ENCODE measurements around the gene HIVEP3.

The HIVEP3 gene

DNA sequence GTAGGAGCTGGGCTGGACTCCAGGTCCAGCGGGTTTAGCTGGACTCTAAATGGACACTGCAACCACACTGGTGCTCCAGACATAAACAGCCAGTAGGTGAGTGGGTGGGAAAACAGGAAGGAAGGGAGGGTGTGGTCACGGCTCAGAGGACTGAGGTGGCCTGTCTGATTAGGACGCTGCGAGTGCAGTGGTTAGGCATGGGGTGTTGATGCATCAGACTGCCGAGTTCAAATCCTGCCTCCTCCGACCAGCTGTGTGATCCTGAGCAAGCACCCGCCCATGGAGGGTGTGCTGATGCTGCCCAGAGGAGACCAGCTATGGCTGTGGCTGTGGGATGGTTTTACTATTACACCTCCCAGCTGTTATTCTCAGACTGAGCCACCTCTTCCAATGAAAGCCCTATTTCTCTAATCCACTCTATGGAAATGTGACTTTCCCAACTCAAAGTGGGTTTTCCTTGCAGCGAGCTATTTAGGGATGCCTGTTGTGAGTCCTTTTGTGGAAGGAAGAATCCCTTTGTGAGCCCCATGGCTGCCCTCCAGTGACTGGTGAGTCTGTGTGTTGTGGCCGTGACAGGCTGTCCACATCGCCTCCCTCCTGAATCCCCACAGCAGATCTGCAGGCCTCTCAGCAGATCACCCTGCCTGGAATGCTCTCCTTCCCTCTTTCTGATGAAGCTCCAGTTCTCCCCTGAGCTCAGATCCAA, 377.7 kb downstream of the HIVEP3 start:
- no peak for DNase-seq

DNA sequence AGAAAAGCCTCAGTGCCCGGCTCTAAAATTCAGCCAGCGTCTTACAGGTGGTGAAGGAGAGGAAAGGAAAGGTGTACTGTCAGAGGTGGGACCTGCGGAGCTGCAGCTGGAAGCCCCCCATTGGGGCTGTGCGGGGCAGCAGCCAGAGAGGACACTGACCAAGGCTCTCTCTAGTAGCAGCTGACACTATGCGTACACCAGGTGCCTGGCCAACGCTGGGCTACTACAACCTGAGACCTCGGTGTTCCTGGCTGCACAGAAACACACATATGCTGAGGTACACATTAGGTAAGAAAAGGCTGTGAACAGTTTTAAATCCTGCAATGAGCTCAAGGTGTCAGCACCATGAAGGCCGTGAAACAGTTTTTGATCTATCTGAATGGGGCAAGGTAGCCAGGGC, 378.7 kb downstream of the HIVEP3 start:
- DNase-seq, result no peak

DNA sequence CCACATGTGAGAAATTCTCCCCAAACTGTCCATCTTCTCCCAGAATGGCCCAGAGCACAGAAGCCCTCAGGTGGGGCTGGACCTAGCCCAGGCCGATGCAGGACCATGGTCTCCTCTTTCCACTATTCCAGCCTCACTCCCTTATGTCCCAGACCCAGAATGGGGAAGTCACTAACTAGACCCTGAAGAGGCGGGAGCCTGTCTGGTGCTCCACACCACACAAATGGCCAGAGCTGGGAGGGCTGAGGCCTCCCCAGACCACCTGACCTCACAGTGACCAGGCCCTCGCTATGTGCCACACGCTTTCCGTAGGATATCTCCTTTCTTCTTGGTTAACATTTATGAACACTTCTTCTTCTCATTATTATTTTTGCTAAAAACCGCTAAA, 379.3 kb downstream of the HIVEP3 start:
- DNase-seq, result no peak

DNA sequence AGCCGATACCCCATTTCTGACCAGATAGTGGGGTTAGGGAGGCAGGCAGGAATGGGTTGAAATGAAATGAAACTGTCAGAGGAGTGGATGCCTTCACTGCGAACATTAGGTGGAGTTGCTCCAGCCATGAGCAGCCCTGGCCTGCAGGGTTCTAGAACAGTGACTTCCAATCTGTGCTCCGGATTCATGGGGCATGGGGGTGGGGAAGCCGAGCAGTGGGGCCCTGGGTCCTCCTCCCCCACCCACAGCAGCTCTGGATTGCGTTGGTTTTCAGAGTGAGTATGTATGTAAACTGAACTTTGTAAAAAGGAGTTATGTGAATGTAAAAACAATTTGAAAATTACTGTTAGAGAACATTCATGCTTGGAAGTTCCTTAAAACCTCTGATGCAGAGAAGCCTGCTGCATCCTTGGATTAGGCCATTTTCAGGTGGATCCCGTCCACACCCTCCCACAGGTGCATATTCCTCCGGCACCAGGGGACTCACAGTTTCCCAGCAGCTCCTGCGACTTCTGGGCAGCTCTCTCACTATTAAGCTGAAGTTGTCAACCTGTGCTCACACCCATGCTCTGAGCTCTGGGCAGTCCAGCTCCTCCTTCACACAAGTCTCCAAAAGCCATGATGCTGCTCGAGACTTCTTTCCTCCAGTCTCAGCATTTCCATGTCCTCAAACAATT, 379.8 kb downstream of the HIVEP3 start:
- no peak for DNase-seq

DNA sequence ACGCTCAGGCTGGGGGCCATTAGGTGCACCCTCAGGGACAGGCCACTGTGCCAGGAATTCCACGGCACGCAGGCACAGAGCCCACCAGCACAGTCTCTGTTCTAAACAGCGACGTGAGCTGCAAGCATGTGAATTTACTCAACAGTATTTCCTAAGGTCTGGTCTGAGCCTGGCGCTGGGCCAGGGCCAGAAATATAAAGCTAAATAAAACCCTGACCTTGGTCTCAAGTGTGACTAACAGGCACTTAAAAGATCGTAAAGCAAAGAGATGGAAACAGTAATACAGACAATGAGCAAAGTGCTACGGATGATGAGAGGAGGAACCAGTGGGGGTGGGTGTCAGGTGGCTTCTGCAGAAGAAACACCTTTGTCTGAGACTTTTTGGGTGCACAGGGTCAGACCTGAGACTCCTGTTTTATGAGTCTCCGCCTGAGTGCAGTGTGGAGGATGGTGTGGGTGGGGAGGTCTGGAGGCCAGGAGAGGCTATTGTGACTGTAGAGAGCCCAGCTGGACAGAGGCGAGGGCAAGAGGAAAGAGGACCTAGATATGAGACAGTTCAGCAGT, 380.9 kb downstream of the HIVEP3 start:
- DNase-seq, result no peak

DNA sequence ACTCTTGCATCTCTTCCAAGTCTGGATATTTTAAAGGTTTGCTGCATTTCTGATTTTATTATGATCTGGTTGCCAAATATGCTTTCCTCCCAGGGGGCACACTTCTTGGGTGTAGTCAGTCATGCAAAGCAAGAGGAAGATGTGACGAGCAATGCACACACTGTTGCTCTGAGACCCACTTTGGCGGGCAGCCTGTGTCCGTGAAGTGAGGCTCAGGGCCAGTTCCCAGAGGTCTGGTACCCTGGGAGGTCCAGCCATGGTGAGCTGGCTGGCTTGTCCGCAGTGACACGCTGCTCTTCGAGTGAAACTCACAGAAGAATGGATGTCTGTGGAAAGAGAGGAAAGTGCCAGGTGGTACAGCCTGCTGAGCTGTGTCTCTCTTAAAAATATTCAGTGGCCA, 381.5 kb downstream of the HIVEP3 start:
- DNase-seq, result no peak

DNA sequence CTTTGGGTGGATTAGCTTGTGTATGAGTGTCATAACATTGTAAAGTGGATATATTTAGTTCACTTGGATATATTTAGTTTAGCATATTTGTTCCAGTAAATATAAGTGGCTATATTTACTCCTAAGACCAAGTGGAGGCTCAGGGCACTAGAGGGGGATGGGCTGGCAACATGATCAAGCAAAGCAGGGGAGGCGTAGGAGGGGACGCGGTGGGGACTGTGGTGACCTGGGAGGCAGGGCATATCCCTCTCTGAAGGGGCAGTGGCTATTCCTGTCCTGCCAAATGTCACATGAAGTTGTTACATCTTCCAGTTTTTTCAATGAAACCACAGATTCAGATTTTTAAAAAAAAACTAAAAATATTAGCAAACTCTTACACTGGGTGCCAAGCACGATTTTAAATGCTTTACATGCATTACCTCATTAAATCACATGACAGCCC, 382.3 kb downstream of the HIVEP3 start:
- DNase-seq, result no peak

DNA sequence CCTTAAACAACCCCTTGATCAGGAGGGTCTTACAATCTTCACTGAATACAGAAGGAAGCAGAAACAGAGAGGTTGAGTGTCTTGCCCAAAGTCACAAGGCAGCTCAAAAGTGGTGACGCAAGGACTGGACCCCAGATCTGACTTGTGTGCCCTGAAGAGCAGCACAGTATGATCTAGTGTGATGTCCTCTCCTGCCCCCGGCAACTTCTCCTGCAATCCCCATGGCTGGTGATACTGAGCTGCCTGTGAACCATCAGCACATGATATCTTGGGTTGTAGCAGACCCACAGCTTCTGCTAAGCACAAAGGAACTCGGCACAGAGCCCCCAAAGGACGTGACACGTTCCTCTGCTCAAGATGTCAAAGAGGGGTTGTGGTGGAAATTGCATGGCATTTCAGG, 383.0 kb downstream of the HIVEP3 start:
- no peak for DNase-seq

DNA sequence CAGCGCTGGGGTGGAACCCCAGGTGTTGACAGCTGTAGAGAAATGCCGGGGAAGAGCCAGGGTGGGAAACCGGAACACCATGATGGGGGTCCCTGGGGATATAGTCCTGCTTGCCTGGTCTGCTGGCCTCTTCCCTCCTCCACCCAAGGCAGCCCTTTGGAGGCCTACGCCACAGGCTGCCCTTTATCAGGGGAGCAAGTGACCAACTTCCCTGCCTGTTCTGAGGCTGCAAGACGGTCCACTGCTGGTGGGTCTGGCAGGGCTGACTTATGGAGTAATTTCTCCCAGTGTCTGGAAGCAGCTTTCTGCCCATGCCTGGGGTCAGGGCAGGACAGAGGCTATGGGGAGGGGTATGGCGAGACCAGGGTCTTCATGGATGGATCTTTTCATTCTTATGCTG, 383.4 kb downstream of the HIVEP3 start:
- no peak for DNase-seq

DNA sequence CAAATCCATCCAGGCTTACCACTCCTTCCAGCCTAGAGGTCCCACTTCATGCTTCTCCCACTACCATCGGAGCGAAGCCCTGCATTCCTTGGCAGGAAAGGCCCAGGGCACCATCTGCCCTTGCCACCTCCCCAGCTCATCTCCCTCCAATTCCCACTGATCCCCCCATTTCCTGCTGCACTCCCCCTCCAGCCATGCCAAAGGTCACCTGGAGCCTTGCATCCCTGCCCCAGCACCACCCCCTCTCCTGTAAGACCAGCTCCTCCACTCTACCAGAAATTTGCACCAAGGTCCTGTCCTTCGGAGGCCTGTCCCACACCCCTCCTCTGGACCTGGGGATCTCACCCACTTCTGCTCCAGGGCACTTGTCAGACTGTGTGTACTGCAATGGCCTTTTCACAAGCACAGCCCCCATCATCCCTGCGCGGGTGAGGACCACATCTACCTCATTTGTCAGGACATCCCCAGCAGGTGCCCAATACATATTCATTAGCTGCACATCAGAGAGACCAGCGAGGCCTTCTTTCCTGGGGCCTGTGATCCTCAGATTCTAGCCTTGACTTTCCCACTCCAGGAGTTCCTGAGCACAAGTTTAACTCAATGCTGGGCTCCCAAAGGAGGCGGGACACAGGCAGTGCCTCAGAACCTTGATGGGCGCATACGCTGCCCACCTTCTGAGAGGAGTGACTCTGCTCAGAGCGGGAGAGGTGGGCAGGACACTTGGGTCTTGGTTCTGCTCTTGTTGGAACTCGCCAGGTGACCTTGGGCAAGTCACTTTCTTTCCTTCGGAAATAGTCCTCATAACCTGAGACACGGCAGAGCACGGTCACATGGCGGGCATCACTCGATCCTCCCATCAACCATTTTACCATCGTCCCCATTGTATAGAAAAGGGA, 384.3 kb downstream of the HIVEP3 start:
- DNase-seq, result no peak

DNA sequence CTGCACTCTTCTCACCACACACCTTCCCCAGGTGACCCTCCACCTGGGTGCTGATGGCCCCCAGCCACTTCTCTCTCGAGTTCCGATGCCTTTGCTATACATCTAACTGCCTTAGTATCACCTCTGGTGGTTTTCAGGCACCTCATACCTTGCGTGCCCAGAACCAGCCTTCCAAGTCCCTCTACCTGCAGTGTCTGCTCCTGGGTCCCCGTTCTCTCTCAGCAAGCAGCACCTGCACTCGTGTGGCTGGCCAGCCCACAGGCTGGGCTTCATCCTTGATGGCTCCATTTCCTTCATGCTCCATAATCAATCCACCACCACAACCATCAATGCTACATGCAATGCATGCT, 385.0 kb downstream of the HIVEP3 start:
- DNase-seq, result no peak

DNA sequence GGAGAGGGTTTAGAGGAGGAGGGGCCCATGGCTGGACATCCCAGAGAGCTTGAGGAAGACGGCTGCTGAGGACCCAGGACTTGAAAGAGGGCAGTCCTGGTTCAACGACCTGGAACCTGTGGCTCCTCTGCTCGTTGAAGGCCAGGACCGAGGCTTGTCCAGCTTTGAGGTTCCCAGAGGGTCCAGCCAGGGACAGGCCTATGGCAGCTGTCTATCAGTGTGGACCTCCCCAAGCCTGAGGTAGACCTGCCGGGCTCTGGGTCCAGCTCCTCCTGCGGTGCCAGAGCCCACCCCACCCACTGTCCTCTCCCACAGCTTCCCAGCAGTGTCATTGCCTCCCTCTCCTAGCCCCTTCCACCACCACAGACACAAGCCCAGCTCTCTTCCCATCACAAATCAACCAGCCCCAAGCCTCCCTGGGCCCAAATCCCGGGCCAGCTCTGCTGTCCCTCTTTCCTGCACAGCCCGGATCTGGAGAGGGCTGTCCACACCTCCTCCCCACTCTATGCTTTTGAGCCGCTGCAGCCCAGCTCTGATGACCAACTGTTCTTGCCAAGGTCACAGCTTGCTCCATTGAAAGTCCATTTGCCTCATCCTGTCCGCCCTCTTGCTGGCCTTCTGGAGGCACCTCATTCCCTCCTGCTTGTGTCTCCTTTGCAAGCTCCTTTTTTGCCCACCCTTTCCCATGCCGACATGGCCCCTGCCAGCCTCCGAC, 385.5 kb downstream of the HIVEP3 start:
- no peak for DNase-seq

DNA sequence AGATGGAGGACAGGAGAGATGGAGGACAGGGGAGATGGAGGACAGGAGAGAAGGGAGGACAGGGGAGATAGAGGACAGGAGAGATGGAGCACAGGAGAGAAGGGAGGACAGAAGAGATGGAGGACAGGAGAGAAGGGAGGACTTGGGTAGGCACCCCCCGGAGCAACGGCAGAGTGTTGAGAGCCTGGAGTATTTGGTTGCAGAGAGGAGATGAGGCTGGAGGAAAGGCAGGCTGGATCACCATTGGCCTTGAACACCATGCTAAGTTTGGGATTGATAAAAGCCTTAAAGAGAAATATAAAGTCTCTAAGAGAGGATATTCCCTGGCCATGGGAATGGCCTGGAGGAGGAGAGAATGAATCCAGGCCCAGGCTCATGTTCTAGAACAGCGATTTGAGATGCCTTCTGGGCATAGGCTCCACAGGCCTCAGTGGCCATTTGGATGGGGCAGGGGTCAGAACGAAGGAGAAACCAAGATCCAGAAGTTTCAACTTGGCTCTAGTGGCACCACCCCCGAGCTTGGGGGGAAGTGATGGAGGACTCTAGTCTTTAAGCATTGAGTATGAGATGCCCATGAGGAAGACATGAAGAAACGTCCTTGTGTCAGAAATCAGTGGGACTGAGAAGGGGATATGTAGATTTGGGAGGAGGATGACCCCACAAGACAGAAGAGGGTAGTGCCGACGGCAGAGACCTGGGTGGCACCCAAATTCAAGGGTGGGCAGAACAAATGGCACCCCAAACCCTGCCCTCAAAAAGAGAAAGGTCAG, 386.3 kb downstream of the HIVEP3 start:
- DNase-seq, result no peak

DNA sequence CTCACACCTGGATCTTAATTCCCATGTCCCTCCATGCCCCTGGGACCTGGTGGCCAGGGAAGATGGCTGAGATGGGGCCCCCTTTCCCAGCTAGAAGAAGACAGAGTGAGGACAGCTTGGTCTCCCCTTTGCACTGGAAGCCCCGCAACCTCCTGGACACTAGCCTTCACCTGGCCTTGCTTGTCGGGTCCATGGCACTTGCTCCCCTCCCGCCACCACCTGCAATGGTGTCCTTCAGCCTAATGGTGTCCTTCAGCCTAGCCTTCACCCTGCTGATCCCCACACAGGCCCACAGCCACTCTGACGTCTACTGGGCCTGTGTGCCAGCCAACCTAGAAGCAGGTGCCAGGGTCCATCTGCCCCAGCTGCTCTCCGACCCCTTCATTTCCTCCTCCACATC, 388.3 kb downstream of the HIVEP3 start:
- no peak for DNase-seq

DNA sequence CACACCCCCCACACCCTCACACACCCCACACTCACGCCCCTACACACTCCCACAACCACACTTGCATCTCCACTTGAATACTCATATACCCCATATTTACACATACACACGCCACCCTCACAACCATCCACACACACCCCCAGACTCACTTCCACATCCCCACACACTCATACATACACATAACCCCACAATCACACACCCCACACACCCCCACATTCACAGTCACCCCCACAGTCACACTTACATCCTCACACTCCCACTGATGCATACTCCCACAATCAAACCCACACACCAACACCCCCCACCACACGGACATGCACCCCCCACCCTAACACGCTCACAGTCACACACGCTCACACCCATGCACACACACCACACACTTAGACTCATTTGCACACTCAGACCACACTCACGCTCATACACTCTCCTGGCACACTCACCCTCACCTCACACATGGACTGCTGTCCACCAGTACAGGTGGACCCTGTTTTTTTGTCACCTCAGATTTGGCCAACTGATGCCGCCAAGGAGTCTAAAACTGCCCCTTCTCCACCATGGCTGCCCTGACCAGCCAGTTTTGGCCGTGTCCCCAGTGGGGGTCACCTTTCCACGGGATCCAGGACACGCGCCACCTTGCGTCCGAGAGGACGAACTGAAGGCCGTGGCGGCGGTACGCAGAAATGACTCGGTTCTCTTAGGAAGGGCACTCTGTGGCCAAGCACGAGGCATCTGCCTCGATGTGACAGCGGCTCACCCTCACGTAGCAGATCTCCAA, 388.9 kb downstream of the HIVEP3 start:
- no peak for DNase-seq

DNA sequence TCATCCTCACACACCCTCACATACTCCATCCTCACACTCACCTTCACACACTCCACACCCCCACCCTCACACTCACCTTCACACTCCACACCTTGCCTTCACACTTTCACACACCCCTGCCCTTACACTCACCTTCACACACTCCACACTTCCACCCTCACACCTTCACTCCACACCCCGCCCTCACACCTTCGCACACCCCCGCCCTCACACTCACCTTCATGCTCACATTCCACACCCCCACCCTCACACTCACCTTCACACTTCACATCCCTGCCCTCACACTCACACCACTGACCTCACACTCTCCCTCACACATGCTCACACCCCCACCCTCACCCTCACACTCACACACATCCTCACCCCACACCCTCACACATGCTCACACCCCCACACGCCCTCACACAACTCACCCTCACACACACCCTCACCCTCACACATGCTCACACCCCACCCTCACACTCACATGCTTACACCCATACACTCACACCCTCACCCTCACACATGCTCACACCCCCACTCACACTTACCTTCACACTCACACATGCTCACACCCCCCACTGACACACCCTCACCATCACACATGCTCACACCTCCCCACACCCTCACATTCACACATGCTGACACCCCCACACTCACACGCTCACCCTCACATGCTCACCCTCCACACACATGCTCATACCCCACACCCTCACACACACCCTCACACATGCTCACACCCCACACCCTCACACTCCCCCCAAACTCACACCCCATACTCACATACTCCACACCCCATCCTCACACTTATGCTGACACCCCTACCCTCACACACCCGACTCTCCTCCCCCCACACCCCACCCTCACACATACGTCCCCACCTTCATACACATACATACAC, 389.8 kb downstream of the HIVEP3 start:
- DNase-seq, result no peak

DNA sequence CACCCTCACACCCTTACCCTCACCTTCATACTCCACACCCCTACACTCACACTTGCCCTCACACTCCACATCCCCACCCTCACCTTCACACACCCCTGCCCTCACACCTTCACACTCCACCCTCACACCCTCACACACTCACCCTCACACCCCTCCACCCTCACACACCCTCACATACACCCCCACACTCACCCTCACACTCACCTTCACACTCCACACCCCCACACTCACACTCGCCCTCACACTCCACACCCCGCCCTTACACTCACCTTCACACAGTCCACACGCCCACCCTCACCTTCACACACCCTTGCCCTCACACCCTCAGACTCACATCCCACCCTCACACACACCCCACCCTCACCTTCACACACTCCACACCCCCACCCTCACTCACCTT, 390.6 kb downstream of the HIVEP3 start:
- DNase-seq, result no peak

DNA sequence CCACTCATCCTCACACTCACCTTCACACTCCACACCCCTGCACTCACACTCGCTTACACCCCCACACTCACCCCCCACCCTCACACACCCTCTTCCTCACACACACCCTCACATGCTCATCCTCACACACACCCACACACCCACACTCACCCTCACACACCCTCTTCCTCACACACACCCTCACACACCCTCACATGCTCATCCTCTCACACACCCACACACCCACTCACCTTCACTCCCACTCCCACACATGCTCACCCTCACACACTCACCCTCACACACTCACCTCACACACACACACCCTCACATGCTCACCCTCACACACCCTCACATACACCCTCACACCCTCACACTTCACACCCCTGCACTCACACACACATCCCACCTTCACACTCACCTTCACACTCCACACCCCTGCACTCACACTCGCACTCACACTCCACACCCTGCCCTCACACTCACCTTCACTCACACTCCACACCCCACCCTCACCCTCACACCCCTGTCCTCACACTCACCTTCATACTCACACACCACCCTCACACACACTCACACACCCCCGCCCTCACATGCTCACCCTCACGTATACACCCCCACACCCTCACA, 391.7 kb downstream of the HIVEP3 start:
- no peak for DNase-seq

DNA sequence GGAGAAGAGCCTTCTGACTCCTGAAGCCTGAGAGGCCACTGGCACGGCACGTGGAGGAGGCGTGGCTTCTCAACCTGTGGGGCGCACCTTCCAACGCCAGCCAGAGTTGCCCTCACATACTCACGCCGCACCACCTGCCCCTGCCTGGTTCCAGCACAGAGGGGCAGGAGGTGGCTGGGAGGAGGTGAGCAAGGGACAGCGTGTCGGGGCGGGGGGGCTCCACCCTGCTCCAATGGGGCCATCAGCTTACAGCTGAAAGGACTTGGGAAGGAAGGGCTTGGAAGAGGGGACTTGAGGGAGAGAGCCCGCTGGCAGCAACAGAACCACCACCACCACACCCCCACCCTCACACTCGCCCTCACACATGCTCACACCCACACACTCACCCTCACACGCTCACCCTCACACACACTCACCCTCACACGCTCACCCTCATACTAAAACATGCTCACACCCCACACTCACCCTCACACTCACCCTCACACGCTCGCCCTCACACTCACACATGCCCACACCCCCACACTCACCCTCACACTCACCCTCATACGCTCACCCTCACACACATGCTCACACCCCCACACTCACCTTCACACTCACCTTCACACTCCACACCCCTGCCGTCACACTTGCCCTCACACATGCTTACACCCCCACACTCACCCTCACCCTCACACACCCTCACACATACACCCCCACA, 392.7 kb downstream of the HIVEP3 start:
- DNase-seq, result no peak
